A673 (cell line): ENCODE measurements around the gene NPVF. TPM values are rescaled to one million over a fixed set of nuclear protein-coding genes. Genes with fewer than 3 reads are reported as not detected.

Experiments used
- BruUV-seq: library from RNA; stranded (reverse); fragments of 400-500 nt; replicated peaks from 2 replicates; lab custom pipeline; 2021; lab: Mats Ljungman, UMichigan
- CTCF ChIA-PET: fragments of 300-600 bp; sonication (Branson Sonifier 250); formaldehyde crosslinking; loops from one replicate; lab custom pipeline; 2022; ENCODE audit warnings: antibody characterized with exemption; lab: Charles Lee
- POLR2A ChIA-PET: fragments of 300-600 bp; sonication (Branson Sonifier 250); formaldehyde crosslinking; loops from one replicate; lab custom pipeline; 2022; ENCODE audit warnings: antibody characterized with exemption; ENCODE audit not compliant: low non-redundant PET; lab: Charles Lee
- DNase-seq: peaks from one replicate; pipeline ENCODE4 v3.0.0-alpha.2; 2015; ENCODE audit warnings: low spot score
- H3K27ac ChIP-seq: fragments of 200-600 bp; sonication (generic); 2 replicates; pipeline ENCODE4 v1.5.1; 2016; ENCODE audit warnings: mixed run types, low read depth, mild to moderate bottlenecking, mixed read lengths, antibody characterized with exemption, low read length; ENCODE audit not compliant: poor library complexity, severe bottlenecking
- H3K27me3 ChIP-seq: fragments of 200-600 bp; sonication (generic); replicated peaks from 2 replicates; pipeline ENCODE4 v1.6.1; 2017; ENCODE audit warnings: mixed run types, low read depth, mild to moderate bottlenecking, mixed read lengths, antibody characterized with exemption, low read length; ENCODE audit not compliant: insufficient read depth, poor library complexity
- H3K36me3 ChIP-seq: fragments of 200-600 bp; sonication (generic); 2 replicates; pipeline ENCODE4 v1.6.1; 2016; ENCODE audit warnings: mixed run types, mild to moderate bottlenecking, mixed read lengths, antibody characterized with exemption, low read length; ENCODE audit not compliant: insufficient read depth, poor library complexity, severe bottlenecking
- H3K4me1 ChIP-seq: fragments of 200-600 bp; sonication (generic); 2 replicates; pipeline ENCODE4 v1.6.1; 2017; ENCODE audit warnings: mixed run types, mild to moderate bottlenecking, mixed read lengths, antibody characterized with exemption, low read length; ENCODE audit not compliant: insufficient read depth, poor library complexity, severe bottlenecking
- H3K4me3 ChIP-seq: fragments of 200-600 bp; sonication (generic); 2 replicates; pipeline ENCODE4 v1.5.1; 2016; ENCODE audit warnings: low read depth, mixed run types, mild to moderate bottlenecking, mixed read lengths, low read length; ENCODE audit not compliant: poor library complexity, severe bottlenecking
- H3K9me3 ChIP-seq: fragments of 200-600 bp; sonication (generic); 2 replicates; pipeline ENCODE4 v1.6.1; 2016; ENCODE audit warnings: mixed run types, low read depth, mild to moderate bottlenecking, mixed read lengths, antibody characterized with exemption, low read length; ENCODE audit not compliant: poor library complexity, severe bottlenecking
- CTCF ChIP-seq: fragments of 300-800, 200-600 bp; sonication (generic); conservative IDR thresholded peaks from 2 replicates; pipeline ENCODE4 v1.5.1; 2017; ENCODE audit warnings: low read depth, mild to moderate bottlenecking, antibody characterized with exemption, low read length, moderate library complexity, mixed read lengths
- EZH2 ChIP-seq: fragments of 200-600 bp; sonication (generic); IDR thresholded peaks from 2 replicates; pipeline ENCODE4 v1.6.1; 2017; ENCODE audit warnings: borderline replicate concordance, low read depth, mild to moderate bottlenecking, mixed read lengths, antibody characterized with exemption, low read length; ENCODE audit not compliant: poor library complexity, severe bottlenecking
- intact Hi-C: fragments of 100-400 bp; cut with micrococcal nuclease; formaldehyde crosslinking; loops from one replicate; pipeline ENCODE4 v1.10.0; 2022; ENCODE audit not compliant: unreplicated experiment
- total RNA-seq: library from RNA; stranded (reverse); gene quantifications from 2 replicates; pipeline ENCODE4 v1.2.3, GENCODE V29; 2021

The NPVF gene
- total RNA-seq, 1 experiment from 2014 or later: not detected

DNA sequence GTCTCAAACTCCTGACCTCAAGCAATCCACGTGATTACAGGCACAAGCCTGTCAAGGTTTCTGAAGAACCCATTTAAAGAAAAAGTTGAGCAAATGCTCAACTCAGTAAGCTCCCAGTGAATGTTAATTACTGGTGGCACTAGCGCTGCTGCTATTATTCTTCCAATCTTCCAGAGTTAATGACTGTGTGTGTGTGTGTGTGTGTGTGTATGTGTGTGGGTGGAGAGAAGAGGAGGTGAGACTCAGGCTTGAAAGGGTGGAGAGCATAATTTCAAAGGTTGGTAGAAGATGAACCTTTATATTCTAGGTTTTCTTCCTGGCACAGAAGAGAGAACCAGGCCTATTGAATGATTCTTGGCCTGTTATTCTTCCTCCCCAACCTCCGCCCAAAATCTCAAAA is 11.6 kb upstream of the NPVF start:
- TF ChIP-seq CTCF: no peak
- TF ChIP-seq EZH2: no peak
- ChIA-PET POLR2A (no interaction called here), CTCF (no interaction called here)
- Histone ChIP-seq H3K4me1 (no peaks in the 10 kb centered on the region), H3K27me3 (peaks cover 54% of the 10 kb centered on the region), H3K4me3 (no peak overlapping the region), H3K36me3 (no peaks in the 10 kb centered on the region), H3K9me3 (no peaks in the 10 kb centered on the region), H3K27ac (no peak overlapping the region)
- no TSS peak for BruUV-seq
- intact Hi-C loops: no loop called here
- DNase-seq: no peak

DNA sequence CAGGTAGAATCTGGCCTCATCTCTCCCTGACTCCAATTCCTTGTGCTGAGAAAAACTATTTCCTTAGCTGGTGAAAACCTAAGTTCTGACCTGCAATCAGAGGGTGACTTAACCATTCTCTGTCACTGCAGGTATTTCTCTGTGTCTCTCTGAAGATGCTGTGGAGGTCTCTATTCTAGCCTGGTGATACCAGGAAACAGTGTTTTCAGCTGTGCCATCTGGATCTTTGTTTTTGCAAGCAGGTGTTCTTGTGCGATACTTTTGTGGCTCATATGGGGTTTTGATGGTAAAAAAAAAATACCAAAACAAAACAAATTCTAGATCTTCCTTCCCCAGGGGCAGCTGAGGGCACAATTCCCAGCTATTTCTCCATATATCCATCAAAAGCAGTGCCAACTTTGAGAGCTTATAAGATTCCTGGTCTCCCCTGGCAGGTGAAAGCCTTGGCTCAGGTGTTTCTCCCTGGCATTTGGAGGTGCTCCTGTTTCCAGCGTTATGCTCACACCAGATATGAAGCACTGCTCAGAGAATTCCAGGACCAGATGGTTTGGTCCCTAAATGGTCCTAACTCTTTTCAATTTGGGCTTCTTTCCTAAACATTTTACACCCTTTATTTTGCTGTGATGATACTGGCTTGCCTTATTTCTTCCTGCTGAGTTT is 9.9 kb upstream of the NPVF start:
- intact Hi-C loops: no loop called here
- BruUV-seq: no TSS peak

GRCh38 chr7:25235471-25235870 is 7.2 kb upstream of the NPVF start:
- Histone ChIP-seq H3K27me3 (peaks cover 33% of the 10 kb centered on the region), H3K4me3 (no peak overlapping the region), H3K27ac (no peak overlapping the region), H3K36me3 (no peaks in the 10 kb centered on the region), H3K9me3 (no peaks in the 10 kb centered on the region), H3K4me1 (no peaks in the 10 kb centered on the region)
- DNase-seq: no peak
- CTCF ChIA-PET: no interaction called here
- POLR2A ChIA-PET: no interaction called here
- no TSS peak for BruUV-seq
- intact Hi-C loops: no loop called here
- no peak for TF ChIP-seq CTCF
- no peak for TF ChIP-seq EZH2

More for the DNA sequence above, 9.9 kb upstream of the NPVF start:
- H3K4me1 ChIP-seq: no peaks in the 10 kb centered on the region
- no peak for TF ChIP-seq CTCF
- no peak for TF ChIP-seq EZH2
- POLR2A ChIA-PET: no interaction called here
- H3K27me3 ChIP-seq: peaks cover 49% of the 10 kb centered on the region
- H3K9me3 ChIP-seq: no peaks in the 10 kb centered on the region
- H3K27ac ChIP-seq: no peak overlapping the region
- H3K36me3 ChIP-seq: no peaks in the 10 kb centered on the region
- CTCF ChIA-PET: no interaction called here
- no peak overlapping the region for H3K4me3 ChIP-seq
- no peak for DNase-seq
